Activated T-helper 1 cell treated with anti-CD3 and anti-CD28 coated beads, Interleukin-2, amount 50 U/mL, for 16 hours (primary cell): ENCODE results near the gene GANAB.
"Not testable (repeated sequence)": the region's sequence is repeated elsewhere in the genome, so short reads cannot be mapped to it uniquely, and the experiment has no call there.

Source experiments
- DNase-seq, 2 donors: peaks; one replicate each; pipeline ENCODE4 v3.0.0-alpha.2; 2020; ENCODE audit warnings: low read depth in 1 of 2, low spot score in 1 of 2

Gene GANAB

GRCh38 chr11:62621567-62622470 lies 24.6 kb downstream of the GANAB start, which contains the start of gene B3GAT3:
B3GAT3 (minus strand) TSS chr11:62621986; CDS start chr11:62621947, 39 bp downstream.
- DNase-seq, result peak; percentile 92 to 94

GRCh38 chr11:62621027-62621566 lies 25.3 kb downstream of the GANAB start:
- no peak for DNase-seq

GRCh38 chr11:62616957-62617356 lies 29.5 kb downstream of the GANAB start:
- not testable (repeated sequence) for DNase-seq

GRCh38 chr11:62615521-62615920 lies 30.9 kb downstream of the GANAB start:
- DNase-seq, result no peak

- DNase-seq, result no peak
Measured at GRCh38 chr11:62614275-62614674, 32.1 kb downstream of the GANAB start.

GRCh38 chr11:62613291-62613778 lies 33.1 kb downstream of the GANAB start:
- DNase-seq, result no peak

- peak; percentile 78 to 80 for DNase-seq
Measured at GRCh38 chr11:62612366-62613290, 33.8 kb downstream of the GANAB start, which contains the start of the genes EML3 and ROM1. EML3 (minus strand) TSS chr11:62612775; CDS start chr11:62612457, 318 bp downstream. ROM1 (plus strand) TSS chr11:62613257; CDS start chr11:62613282, 25 bp downstream.

GRCh38 chr11:62611705-62612365 lies 34.6 kb downstream of the GANAB start:
- DNase-seq, result no peak

GRCh38 chr11:62610814-62611704 lies 35.4 kb downstream of the GANAB start:
- DNase-seq, result no peak

GRCh38 chr11:62610403-62610802 lies 36.0 kb downstream of the GANAB start:
- DNase-seq, result no peak

GRCh38 chr11:62608776-62609175 lies 37.6 kb downstream of the GANAB start:
- no peak for DNase-seq

GRCh38 chr11:62607714-62608113 lies 38.7 kb downstream of the GANAB start:
- DNase-seq, result no peak

GRCh38 chr11:62605902-62606301 lies 40.5 kb downstream of the GANAB start:
- no peak for DNase-seq

- DNase-seq, result no peak
Measured at GRCh38 chr11:62605467-62605866, 40.9 kb downstream of the GANAB start.

- no peak for DNase-seq
Measured at GRCh38 chr11:62604460-62605120, 41.8 kb downstream of the GANAB start.

GRCh38 chr11:62603776-62604299 lies 42.6 kb downstream of the GANAB start:
- DNase-seq, result no peak

- no peak for DNase-seq
Measured at GRCh38 chr11:62603072-62603408, 43.4 kb downstream of the GANAB start.

- DNase-seq, result no peak
Measured at GRCh38 chr11:62602141-62603071, 44.0 kb downstream of the GANAB start.
